Lower leg skin (tissue), 4 donors: Measurements from ENCODE around the gene COL4A2. TPM values are rescaled to one million over a fixed set of nuclear protein-coding genes. Genes with fewer than 3 reads are reported as not detected.
A peak's percentile ranks its signal among the peaks of the same experiment; 100 is the strongest.

ENCODE experiments used
- DNase-seq, 2 donors: peaks; one replicate each; pipeline ENCODE4 v3.0.0-alpha.2; 2019; ENCODE audit warnings: low spot score in 2 of 2
- H3K4me3 ChIP-seq: fragments of 200-600 bp; sonication (generic); 2 replicates; pipeline ENCODE4 v1.5.1; 2017; ENCODE audit warnings: mild to moderate bottlenecking, low read depth; ENCODE audit not compliant: poor library complexity, severe bottlenecking
- POLR2A ChIP-seq, 2 donors: fragments of 450-650 bp; IDR thresholded peaks; one replicate each; pipeline ENCODE4 v1.6.1; 2016 to 2017; ENCODE audit warnings: antibody characterized with exemption in 2 of 2, mild to moderate bottlenecking in 1 of 2, moderate library complexity in 1 of 2
- WGBS, 2 donors: methylation state at CpG; one replicate each; pipeline ENCODE4 v1.1.5; 2018; 5-methylcytosine and 5-hydroxymethylcytosine counted together
- intact Hi-C: fragments of 100-400 bp; cut with DNase I; formaldehyde crosslinking; loops from one replicate; pipeline ENCODE4 v1.15.0; 2023; ENCODE audit warnings: low total_unique reads
- total RNA-seq, 4 donors: library from RNA; depleted of rRNA; stranded (reverse); fragments of >200 nt; gene quantifications; one replicate each; pipeline ENCODE4 v1.1.0, GENCODE V29; 2016
- TF ChIP-seq, protein P1 (sequence below), 3 donors: fragments of 450-650 bp; IDR thresholded peaks; one replicate each; pipeline ENCODE4 v1.5.1; 2016; ENCODE audit warnings: antibody characterized with exemption in 3 of 3, mild to moderate bottlenecking in 3 of 3, moderate library complexity in 2 of 3

Gene COL4A2
- total RNA-seq, 4 donors from 2014 or later: 40.8 to 119 (median 58.9) TPM

DNA sequence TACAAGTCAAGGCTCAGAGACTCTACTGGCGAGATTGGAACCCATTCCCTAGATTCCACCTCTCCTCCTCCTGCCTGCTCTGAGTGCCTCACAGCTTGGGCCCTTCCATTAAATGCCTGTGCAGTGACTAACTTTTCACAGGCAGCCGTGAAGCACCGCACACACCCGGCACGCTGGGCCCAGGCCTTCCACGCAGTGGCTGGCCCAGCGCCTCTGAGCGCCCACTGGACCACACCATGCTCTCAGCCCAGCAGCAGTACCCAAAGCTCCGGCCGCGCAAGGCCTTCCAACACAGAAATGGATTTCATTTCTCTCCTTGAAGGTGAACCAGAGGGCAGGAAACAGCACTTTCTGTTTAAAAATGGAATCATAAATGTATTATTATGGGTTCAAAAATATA is 228.4 kb downstream of the COL4A2 start:
- intact Hi-C loops: no loop called here
- TF ChIP-seq, protein P1, sequence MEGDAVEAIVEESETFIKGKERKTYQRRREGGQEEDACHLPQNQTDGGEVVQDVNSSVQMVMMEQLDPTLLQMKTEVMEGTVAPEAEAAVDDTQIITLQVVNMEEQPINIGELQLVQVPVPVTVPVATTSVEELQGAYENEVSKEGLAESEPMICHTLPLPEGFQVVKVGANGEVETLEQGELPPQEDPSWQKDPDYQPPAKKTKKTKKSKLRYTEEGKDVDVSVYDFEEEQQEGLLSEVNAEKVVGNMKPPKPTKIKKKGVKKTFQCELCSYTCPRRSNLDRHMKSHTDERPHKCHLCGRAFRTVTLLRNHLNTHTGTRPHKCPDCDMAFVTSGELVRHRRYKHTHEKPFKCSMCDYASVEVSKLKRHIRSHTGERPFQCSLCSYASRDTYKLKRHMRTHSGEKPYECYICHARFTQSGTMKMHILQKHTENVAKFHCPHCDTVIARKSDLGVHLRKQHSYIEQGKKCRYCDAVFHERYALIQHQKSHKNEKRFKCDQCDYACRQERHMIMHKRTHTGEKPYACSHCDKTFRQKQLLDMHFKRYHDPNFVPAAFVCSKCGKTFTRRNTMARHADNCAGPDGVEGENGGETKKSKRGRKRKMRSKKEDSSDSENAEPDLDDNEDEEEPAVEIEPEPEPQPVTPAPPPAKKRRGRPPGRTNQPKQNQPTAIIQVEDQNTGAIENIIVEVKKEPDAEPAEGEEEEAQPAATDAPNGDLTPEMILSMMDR (IDR thresholded peaks at IDR 0.05): no peak
- no peak for TF ChIP-seq POLR2A (IDR thresholded peaks at IDR 0.05)
- WGBS, 2 donors: 97% methylated on average over 11 of the region's 11 CpGs
- H3K4me3 ChIP-seq: no peak overlapping the region
- no peak for DNase-seq

DNA sequence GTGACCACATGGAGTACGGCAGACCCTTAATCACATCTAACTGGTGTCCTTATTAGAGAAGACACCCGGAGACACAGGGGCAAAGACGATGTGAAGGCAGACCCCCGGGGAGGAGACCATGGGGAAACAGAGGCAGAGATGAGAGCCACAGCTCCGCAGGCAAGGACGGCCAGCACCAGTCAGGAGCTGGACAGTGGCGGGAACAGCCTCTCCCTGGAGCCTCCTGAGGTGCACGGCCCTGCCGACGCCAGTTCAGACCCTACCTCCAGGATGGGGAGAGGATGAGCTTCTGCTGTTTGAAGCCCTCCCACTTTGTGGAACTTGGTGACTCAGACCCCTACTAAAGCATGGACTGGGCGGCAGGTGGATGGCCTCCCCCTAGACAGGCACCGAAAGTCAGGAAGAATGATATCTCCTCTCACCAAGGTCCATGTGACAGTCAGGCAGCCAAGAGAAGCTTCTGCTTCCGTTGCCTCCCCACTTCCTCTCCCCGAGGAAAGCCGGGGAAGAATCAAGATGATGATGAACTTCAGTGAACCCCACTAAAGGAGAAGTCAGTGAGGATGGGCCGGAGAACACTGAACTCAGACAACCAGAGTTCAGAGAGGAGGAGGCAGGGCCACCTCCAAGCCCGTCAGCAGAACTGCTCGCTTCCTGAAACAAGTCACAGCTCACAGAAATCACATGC is 229.1 kb downstream of the COL4A2 start:
- DNase-seq: peak in 1 of 2 donors; percentile 68
- no peak overlapping the region for H3K4me3 ChIP-seq
- 69 to 78% methylated on average over 18 of the region's 18 CpGs for WGBS, 2 donors
- intact Hi-C loops: no loop called here
- TF ChIP-seq, protein P1 (IDR thresholded peaks at IDR 0.05): no peak
- TF ChIP-seq POLR2A (IDR thresholded peaks at IDR 0.05): no peak

DNA sequence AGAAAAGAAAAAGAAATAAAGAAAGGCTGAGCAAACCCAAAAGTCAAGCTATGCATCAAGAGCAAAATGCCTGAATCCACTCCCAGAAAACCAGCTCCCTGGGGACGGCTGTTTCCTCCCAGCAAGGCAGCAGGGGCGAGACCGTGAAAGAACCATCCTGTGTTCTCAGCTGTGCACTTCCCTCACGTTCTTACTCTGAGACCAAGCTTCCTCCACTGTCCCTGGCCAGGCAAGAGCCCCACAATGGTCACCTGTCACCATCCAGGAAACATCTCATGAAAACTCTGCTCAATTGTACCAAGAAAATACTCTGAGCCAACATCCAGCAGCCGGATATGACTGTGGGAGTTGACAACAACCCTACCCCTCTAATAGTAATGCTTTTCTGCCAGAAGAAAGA is 231.5 kb downstream of the COL4A2 start:
- no peak for TF ChIP-seq POLR2A (IDR thresholded peaks at IDR 0.05)
- TF ChIP-seq, protein P1 (IDR thresholded peaks at IDR 0.05): no peak
- 46 to 59% methylated on average over 5 of the region's 5 CpGs for WGBS, 2 donors
- H3K4me3 ChIP-seq: no peak overlapping the region
- intact Hi-C loops: no loop called here
- DNase-seq: no peak

DNA sequence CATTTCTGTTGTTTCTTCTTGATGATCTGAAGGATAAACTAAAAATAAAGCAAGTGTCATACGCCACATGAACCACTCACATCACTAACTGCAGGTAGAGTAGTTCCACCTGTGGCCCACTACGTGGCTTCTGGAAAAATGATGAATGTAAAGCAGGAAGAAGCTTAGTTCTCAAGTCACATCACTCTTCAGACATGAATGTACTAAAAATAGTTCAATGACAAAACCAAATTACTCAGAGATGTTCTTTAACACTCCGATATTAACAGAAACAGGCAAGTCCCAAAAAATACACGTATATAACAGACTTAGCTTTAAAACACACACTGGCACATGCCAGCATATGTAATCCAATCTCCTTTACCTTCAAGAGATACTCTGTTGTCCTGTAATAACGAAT is 232.8 kb downstream of the COL4A2 start:
- 84 to 88% methylated on average over 5 of the region's 5 CpGs for WGBS, 2 donors

DNA sequence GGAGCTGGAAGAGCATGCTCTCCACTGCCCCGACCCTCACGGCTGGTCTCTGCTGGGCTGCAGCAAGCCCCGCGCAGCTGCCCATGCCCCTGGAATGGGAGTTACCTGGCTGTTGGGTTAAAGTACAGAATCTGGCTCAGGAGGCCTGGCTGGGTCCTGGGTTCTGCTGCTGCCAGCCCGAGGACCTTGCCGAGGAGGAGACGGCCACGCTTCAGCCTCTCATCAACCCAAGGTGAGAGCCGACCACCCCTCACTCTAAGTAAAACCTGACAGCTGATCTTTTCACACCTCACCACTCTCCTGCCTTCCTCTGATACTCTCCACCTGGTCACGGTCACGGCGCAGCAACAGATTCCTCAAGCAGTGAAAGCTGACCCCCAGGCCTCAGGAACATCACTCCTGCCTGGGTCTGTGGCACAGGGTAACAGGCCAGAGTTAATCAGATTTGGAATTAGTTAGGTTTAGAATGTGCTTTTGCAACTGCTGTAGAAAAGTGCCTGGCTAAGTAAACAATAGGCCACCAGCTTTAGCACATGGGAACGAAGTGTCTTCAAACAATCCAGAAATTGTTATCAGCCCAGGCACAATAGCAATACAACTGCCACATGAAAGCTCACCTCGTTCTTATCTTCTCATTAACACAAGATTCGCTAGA is 233.9 kb downstream of the COL4A2 start:
- H3K4me3 ChIP-seq: no peak overlapping the region
- 81 to 82% methylated on average over 15 of the region's 15 CpGs for WGBS, 2 donors
- intact Hi-C loops: no loop called here

More for the DNA sequence above, 232.8 kb downstream of the COL4A2 start:
- no peak for TF ChIP-seq POLR2A (IDR thresholded peaks at IDR 0.05)
- TF ChIP-seq, protein P1 (IDR thresholded peaks at IDR 0.05): no peak
- intact Hi-C loops: no loop called here
- DNase-seq: no peak
- no peak overlapping the region for H3K4me3 ChIP-seq

More for the DNA sequence above, 233.9 kb downstream of the COL4A2 start:
- no peak for DNase-seq
- TF ChIP-seq, protein P1 (IDR thresholded peaks at IDR 0.05): no peak
- TF ChIP-seq POLR2A (IDR thresholded peaks at IDR 0.05): no peak
